ENCODE measurements around the gene ERVH48-1. TPM values are rescaled to one million over a fixed set of nuclear protein-coding genes. Genes with fewer than 3 reads are reported as not detected.
"Not testable (repeated sequence)": the region's sequence is repeated elsewhere in the genome, so short reads cannot be mapped to it uniquely, and the experiment has no call there.

The ERVH48-1 gene
- total RNA-seq, 4 donors from 2014 or later, result not detected

DNA sequence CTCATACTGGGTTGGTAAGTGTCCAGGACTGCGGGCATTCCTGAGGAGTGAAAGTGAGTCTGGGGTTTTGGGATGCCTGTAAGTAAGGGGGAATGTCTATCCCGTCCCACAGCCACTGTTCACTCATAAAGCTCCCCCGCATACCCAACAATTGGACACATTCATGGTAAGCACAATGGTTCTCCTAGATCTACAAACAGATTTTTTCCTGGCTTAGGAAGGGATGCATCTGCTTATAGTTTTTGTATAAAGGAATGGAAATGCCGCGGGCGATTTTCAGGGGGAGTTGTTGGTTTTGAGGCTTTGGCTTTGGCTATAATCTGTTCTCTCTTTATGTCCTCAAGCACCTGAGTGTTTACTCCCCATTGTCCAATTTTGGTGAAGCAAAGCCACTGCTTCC, 7.1 kb downstream of the ERVH48-1 start:
- TF ChIP-seq CTCF (IDR thresholded peaks at IDR 0.05), result no peak
- DNase-seq (ENCODE audit: low spot score) (no peak), ATAC-seq (ENCODE audit: low FRiP score) (no peak)

GRCh38 chr21:42913476-42913875, 12.0 kb downstream of the ERVH48-1 start:
- ATAC-seq (ENCODE audit: low FRiP score) (peak; percentile 19), DNase-seq (ENCODE audit: low spot score) (no peak)
- no peak for TF ChIP-seq CTCF (IDR thresholded peaks at IDR 0.05)

DNA sequence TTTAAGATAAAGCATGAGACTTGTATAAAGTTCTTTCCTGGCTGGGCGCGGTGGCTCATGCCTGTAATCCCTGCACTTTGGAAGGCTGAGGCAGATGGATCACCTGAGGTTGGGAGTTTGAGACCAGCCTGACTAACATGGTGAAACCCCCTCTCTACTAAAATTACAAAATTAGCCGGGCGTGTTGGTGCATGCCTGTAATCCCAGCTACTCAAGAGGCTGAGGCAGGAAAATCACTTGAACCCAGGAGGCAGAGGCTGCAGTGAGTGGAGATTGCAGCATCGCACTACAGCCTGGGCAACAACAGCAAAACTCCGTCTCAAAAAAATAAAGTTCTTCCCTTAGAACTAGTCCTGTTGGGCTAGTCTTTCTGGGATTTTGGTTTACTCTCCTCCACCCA, 13.5 kb downstream of the ERVH48-1 start:
- not testable (repeated sequence) for DNase-seq (ENCODE audit: low spot score)

DNA sequence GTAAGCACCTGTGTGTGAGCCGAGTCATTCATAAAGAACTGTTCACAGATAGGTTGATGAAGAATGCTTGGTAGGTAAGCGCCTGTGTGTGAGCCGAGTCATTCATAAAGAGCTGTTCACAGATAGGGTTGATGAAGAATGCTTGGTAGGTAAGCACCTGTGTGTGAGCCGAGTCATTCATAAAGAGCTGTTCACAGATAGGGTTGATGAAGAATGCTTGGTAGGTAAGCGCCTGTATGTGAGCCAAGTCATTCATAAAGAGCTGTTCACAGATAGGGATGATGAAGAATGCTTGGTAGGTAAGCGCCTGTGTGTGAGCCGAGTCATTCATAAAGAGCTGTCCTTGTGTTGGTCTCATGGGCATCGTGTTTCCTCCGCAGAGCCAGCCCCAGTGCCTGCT, 16.9 kb downstream of the ERVH48-1 start:
- not testable (repeated sequence) for DNase-seq (ENCODE audit: low spot score); ATAC-seq (ENCODE audit: low FRiP score)

More for the DNA sequence above, 13.5 kb downstream of the ERVH48-1 start:
- not testable (repeated sequence) for ATAC-seq (ENCODE audit: low FRiP score)

- DNase-seq (ENCODE audit: low spot score) (no peak), ATAC-seq (ENCODE audit: low FRiP score) (no peak)
- no peak for TF ChIP-seq CTCF (IDR thresholded peaks at IDR 0.05)
Measured at GRCh38 chr21:42906233-42906632, 19.2 kb downstream of the ERVH48-1 start.

DNA sequence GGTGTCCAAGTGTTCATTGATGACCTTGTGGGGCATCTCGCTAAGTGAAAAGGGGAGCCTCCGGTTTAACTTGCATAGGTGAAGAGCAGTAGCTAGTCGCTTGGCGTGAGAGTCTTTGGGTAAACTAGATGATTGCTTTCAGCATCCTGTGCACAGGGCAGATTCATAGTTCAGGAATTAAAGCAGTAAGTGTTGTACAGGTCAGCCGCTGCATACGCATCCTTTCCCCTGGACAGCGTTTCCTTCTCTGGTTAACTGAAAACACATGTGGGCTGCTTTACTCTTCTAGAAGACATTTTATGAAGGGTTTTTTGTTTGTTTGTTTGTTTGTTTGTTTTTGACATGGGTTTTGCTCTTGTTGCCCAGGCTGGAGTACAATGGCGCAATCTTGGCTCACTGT, 20.2 kb downstream of the ERVH48-1 start:
- ATAC-seq (ENCODE audit: low FRiP score), result no peak
- DNase-seq (ENCODE audit: low spot score), result no peak
- no peak for TF ChIP-seq CTCF (IDR thresholded peaks at IDR 0.05)

DNA sequence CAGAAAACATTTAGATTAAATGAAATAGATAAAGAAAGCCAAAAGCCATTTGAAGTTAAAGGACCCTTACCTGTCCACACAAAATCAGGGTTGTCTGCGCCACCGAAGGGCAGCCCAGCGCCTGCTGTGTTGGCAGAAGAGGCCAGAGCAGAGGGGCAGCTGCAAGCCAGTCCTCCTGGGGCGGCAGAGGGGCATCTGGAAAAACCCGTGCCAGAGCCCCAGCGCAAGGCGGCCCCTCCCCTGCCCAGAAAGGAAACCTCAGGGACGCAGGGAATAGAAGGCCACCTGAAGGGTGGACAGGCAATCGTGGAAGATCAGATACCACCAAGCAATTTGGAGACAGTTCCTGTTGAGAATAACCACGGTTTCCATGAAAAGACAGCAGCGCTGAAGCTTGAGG, 21.6 kb downstream of the ERVH48-1 start:
- TF ChIP-seq CTCF (IDR thresholded peaks at IDR 0.05), result no peak
- DNase-seq (ENCODE audit: low spot score), result no peak
- no peak for ATAC-seq (ENCODE audit: low FRiP score)

DNA sequence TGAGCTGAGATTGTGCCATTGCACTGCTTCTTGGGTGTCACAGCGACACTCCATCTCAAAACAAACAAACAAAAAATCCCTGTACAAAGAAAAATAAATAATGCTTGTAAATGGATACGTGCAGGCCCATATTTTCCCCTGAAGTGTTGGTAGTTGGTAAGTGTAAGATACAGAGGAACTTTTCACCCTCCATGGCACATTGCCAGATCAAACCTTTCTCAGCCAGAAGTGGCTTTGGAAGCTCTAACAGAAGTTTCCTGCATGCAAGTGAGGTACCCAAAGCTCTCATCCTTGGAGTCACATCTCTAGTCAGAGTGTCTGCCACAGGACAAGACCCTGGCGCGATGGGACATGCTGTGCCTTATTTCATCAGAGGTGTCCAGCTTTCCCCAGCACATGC, 25.0 kb downstream of the ERVH48-1 start:
- DNase-seq (ENCODE audit: low spot score) (no peak), ATAC-seq (ENCODE audit: low FRiP score) (no peak)
- no peak for TF ChIP-seq CTCF (IDR thresholded peaks at IDR 0.05)
